ENCODE measurements around the gene SMIM45.

The SMIM45 gene

GRCh38 chr22:41995211-41995610, 43.3 kb downstream of the SMIM45 start:
- TF ChIP-seq CTCF (IDR thresholded peaks at IDR 0.05) = no peak
- intact Hi-C loops (cut with DNase I, micrococcal nuclease) = no loop called here
- DNase-seq = no peak
- ATAC-seq = no peak
- Histone ChIP-seq H3K4me3 (no peak overlapping the region), H3K36me3 (ENCODE audit: low read depth) (no peaks in the 10 kb centered on the region), H3K9me3 (no peaks in the 10 kb centered on the region), H3K4me1 (ENCODE audit: low read depth) (peaks cover 5% of the 10 kb centered on the region)

GRCh38 chr22:41996826-41997225, 44.9 kb downstream of the SMIM45 start:
- intact Hi-C loops (cut with DNase I, micrococcal nuclease) = no loop called here
- no peaks in the 10 kb centered on the region for H3K36me3 ChIP-seq (ENCODE audit: low read depth)
- no peak for TF ChIP-seq CTCF (IDR thresholded peaks at IDR 0.05)
- H3K4me3 ChIP-seq = no peak overlapping the region
- ATAC-seq (no peak), DNase-seq (no peak)
- peaks cover 5% of the 10 kb centered on the region for H3K4me1 ChIP-seq (ENCODE audit: low read depth)
- H3K9me3 ChIP-seq = no peaks in the 10 kb centered on the region

DNA sequence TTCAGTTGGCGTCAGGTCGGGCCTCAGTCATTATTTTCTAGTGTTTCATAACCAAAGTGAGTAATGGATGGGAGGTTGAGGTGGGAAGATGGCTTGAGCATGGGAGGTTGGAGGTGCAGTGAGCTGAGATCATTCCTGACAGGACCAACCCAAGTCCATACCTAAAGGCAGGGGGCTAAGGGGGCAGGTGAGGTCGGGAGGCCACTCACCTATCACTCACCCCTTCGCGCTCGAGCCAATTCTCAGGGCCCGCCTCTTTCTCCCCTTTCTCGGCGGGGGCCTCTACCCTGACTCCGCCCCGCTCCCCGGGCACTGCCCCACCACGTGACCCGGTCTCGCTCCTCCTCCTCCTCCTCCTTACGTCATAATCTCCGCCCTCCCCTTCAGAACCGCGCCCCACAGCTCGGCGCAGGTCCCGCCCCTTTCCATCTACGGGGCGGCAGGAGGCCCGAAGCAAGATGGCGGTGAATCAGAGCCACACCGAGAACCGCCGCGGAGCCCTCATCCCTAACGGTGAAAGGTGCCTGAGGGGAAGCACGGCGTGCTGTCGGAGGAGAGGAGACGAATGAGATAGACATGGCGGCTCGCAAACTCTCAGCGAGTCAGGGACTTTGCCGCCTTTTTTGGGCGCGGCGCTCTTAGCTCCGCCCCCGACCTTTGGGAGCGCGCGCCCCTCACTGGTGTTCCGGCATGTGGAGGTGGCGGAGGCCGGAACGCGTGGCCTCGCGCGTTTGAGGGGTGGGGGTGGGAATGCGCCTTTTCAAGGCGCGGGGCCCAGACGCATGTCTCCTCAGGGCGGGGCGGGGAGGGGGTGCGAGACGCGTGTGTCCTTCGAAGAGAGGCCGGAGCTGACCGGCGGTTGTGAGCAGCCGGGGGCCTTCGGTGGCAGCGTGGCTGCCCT, 46.7 kb downstream of the SMIM45 start, which contains the start of gene WBP2NL:
TSS of gene WBP2NL (plus strand) at position 428 of the 901 bp plus-strand sequence. CDS start at position 459, 31 bp downstream.
- H3K4me3 ChIP-seq = peak within 1 kb of the TSS; percentile 7
- H3K4me1 ChIP-seq (ENCODE audit: low read depth) = peaks cover 5% of the 10 kb centered on the region
- DNase-seq = peak; percentile 91 to 93 (median 91)
- TF ChIP-seq CTCF (IDR thresholded peaks at IDR 0.05) = no peak
- H3K9me3 ChIP-seq = no peaks in the 10 kb centered on the region
- intact Hi-C loops (cut with DNase I, micrococcal nuclease) = no loop called here
- ATAC-seq = peak; percentile 99
- no peaks in the 10 kb centered on the region for H3K36me3 ChIP-seq (ENCODE audit: low read depth)

DNA sequence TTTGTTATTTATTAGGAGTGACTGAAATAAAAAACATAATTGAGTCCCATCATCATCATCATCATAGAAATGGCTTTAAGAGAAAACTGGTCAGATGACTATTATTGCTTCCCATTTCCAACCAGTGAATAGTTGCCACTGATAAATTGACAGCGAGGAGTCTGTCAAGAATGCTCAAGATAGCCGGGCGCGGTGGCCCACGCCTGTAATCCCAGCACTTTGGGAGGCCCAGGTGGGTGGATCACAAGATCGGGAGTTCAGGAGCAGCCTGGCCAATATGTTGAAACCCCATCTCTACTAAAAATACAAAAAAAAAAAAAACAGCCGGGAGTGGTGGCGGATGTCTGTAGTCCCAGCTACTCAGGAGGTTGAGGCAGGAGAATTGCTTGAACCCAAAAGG, 48.5 kb downstream of the SMIM45 start:
- Histone ChIP-seq H3K4me1 (ENCODE audit: low read depth) (peaks cover 5% of the 10 kb centered on the region), H3K9me3 (no peaks in the 10 kb centered on the region), H3K4me3 (no peak overlapping the region), H3K36me3 (ENCODE audit: low read depth) (no peaks in the 10 kb centered on the region)
- ATAC-seq (no peak), DNase-seq (no peak)
- TF ChIP-seq CTCF (IDR thresholded peaks at IDR 0.05) = no peak
- intact Hi-C loops (cut with DNase I, micrococcal nuclease) = no loop called here

DNA sequence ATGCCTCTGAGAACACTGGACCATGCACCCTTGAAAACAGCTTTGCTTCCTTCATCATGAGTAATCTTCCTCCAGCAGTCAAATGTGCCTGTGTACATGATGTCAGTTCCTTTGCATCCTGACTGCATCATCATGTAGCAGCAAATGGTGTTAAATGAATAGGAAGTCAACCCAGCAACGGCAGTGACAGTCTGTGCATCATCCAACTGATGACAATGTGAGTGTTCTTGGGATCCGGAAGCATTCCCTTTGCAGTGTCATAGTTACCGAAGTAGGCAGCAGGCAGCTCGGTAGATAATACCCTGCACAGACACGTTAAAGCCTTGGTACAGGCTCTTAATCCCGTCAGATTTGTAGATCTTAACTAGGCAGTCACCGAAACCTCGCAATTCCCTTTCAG, 49.2 kb downstream of the SMIM45 start:
- H3K4me1 ChIP-seq (ENCODE audit: low read depth) = peaks cover 5% of the 10 kb centered on the region
- DNase-seq (no peak), ATAC-seq (no peak)
- H3K4me3 ChIP-seq = no peak overlapping the region
- no peaks in the 10 kb centered on the region for H3K36me3 ChIP-seq (ENCODE audit: low read depth)
- TF ChIP-seq CTCF (IDR thresholded peaks at IDR 0.05) = no peak
- H3K9me3 ChIP-seq = no peaks in the 10 kb centered on the region
- intact Hi-C loops (cut with DNase I, micrococcal nuclease) = no loop called here
